ENCODE results near the gene RPS4Y2.

DNA sequence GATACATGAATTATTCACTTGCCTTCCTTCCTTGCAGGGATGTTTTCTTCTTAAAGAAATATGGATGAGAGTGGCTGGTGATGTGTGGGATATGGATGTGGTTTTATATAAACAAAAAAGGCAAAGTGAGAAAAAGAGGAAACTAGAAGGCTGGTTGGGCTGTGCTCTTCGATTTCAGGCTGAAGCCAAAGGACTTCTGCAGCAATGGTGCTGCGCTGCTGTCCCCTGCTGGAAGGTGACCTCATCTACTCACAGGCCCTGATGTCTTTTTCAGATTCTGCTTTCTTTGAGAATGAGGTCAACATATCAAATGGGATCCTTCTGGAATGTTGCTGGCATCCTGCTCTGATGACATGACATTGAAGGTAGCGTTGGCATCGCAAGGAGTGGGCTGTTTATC, 15.3 kb upstream of the RPS4Y2 start:
- TF ChIP-seq POLR2A (IDR thresholded peaks at IDR 0.05) = no peak
- TF ChIP-seq, protein P1, sequence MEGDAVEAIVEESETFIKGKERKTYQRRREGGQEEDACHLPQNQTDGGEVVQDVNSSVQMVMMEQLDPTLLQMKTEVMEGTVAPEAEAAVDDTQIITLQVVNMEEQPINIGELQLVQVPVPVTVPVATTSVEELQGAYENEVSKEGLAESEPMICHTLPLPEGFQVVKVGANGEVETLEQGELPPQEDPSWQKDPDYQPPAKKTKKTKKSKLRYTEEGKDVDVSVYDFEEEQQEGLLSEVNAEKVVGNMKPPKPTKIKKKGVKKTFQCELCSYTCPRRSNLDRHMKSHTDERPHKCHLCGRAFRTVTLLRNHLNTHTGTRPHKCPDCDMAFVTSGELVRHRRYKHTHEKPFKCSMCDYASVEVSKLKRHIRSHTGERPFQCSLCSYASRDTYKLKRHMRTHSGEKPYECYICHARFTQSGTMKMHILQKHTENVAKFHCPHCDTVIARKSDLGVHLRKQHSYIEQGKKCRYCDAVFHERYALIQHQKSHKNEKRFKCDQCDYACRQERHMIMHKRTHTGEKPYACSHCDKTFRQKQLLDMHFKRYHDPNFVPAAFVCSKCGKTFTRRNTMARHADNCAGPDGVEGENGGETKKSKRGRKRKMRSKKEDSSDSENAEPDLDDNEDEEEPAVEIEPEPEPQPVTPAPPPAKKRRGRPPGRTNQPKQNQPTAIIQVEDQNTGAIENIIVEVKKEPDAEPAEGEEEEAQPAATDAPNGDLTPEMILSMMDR (IDR thresholded peaks at IDR 0.05 in 4 of 5, conservative IDR thresholded peaks at IDR 0.05 in 1 of 5) = no peak
